ENCODE data around the gene NFATC3.
"Not testable (repeated sequence)": the region's sequence is repeated elsewhere in the genome, so short reads cannot be mapped to it uniquely, and the experiment has no call there.

NFATC3 gene

DNA sequence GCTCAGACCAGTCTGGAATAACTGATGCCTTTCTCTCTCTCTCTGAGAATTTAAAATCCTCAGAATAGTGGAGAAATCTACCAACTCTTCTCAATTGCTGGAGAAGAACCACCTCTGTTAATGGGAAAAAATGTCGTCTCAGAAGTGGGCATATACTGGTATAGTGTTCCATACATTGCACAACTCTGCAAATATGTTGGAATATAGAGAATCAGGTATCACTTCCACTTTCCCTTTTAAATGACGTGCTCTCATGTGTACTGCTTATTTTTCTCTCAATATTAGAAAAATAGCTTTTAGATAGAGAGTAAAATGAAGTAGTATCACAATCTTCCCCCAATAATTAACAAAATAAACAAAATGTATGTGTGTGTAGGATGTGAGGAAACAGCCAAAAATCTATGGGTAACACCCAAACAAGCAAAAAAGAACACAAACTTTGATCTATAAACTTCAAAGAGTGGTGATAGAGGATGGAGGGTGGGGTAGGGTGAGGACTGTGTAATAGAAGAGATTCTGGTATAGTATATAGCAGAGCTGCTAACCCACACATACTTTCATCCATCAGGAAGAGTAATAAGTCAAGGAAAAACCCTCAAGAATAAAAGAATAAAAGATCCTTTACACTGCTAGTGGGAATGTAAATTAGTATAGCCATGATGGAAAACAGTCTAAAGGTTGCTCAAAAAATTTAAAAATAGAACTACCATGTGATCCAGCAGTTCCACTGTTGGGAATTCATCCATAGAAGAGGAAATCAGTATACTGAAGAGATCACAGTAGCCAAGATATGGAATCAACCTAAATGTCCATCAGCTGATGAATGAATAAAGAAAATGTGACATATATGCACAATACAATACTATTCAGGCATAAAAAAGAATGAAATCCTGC is 46.9 kb downstream of the NFATC3 start:
- ATAC-seq (replicated peaks) (peak in 1 of 2 donors; percentile 43), DNase-seq (no peak)
- H3K36me3 Mint-ChIP-seq: peaks cover 31 to 32% of the 10 kb centered on the region in 2 donors
- H3K27ac Mint-ChIP-seq: peak overlapping the region; percentile 26
- H3K9me3 Mint-ChIP-seq: no peaks in the 10 kb centered on the region
- no peaks in the 10 kb centered on the region for H3K27me3 Mint-ChIP-seq
- peaks cover 34 to 58% of the 10 kb centered on the region in 2 donors for H3K4me1 Mint-ChIP-seq
- no peak overlapping the region for H3K4me3 Mint-ChIP-seq

- H3K9me3 Mint-ChIP-seq: not testable (repeated sequence)
- peaks cover 31 to 35% of the 10 kb centered on the region in 2 donors for H3K36me3 Mint-ChIP-seq
These were observed 47.8 kb downstream of the NFATC3 start for GRCh38 chr16:68133000-68133399.

GRCh38 chr16:68134644-68135043 is 49.5 kb downstream of the NFATC3 start:
- no peaks in the 10 kb centered on the region for H3K9me3 Mint-ChIP-seq
- H3K27me3 Mint-ChIP-seq: no peaks in the 10 kb centered on the region
- peak overlapping the region; percentile 65 for H3K27ac Mint-ChIP-seq

More at GRCh38 chr16:68133000-68133399, 47.8 kb downstream of the NFATC3 start:
- not testable (repeated sequence) for H3K27ac Mint-ChIP-seq; H3K27me3 Mint-ChIP-seq; H3K4me3 Mint-ChIP-seq; ATAC-seq (replicated peaks); DNase-seq
- H3K4me1 Mint-ChIP-seq: peaks cover 29 to 49% of the 10 kb centered on the region in 2 donors

GRCh38 chr16:68136515-68136914 is 51.3 kb downstream of the NFATC3 start:
- peaks cover 29 to 34% of the 10 kb centered on the region in 2 donors for H3K36me3 Mint-ChIP-seq
- H3K9me3 Mint-ChIP-seq: no peaks in the 10 kb centered on the region
- no peak overlapping the region for H3K4me3 Mint-ChIP-seq
- H3K4me1 Mint-ChIP-seq: peaks cover 22 to 43% of the 10 kb centered on the region in 2 donors
- DNase-seq: no peak
- H3K27ac Mint-ChIP-seq: no peak overlapping the region
- H3K27me3 Mint-ChIP-seq: no peaks in the 10 kb centered on the region
- ATAC-seq (replicated peaks): no peak

More at GRCh38 chr16:68134644-68135043, 49.5 kb downstream of the NFATC3 start:
- peaks cover 28 to 53% of the 10 kb centered on the region in 2 donors for H3K4me1 Mint-ChIP-seq
- H3K4me3 Mint-ChIP-seq: no peak overlapping the region
- peaks cover 35 to 37% of the 10 kb centered on the region in 2 donors for H3K36me3 Mint-ChIP-seq
- ATAC-seq (replicated peaks) (no peak), DNase-seq (no peak)

DNA sequence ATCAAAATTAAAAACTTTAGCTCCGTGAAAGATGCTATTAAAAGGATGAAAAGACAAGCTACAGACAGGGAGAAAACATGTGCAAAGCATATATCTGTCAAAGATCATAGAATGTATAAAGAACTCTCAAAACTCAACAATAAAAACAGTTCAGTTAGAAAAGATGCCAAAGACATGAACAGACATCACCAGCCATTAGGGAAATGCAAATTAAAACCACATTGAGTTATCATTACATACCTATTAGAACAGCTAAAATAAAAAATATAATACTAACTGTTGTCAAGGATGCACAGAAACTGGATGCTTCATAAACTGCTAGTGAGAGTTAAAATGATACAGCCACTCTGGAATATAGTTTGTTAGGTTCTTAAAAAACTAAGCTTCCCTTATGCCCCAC is 58.8 kb downstream of the NFATC3 start:
- H3K36me3 Mint-ChIP-seq: peaks cover 25 to 36% of the 10 kb centered on the region in 2 donors
- H3K27ac Mint-ChIP-seq: no peak overlapping the region
- DNase-seq (no peak), ATAC-seq (replicated peaks) (no peak)
- H3K27me3 Mint-ChIP-seq: no peaks in the 10 kb centered on the region
- H3K9me3 Mint-ChIP-seq: no peaks in the 10 kb centered on the region
- no peak overlapping the region for H3K4me3 Mint-ChIP-seq
- H3K4me1 Mint-ChIP-seq: peaks cover 28 to 49% of the 10 kb centered on the region in 2 donors

GRCh38 chr16:68146585-68146984 is 61.4 kb downstream of the NFATC3 start:
- Mint-ChIP-seq H3K4me1 (peaks cover 18 to 45% of the 10 kb centered on the region in 2 donors), H3K27ac (no peak overlapping the region), H3K9me3 (no peaks in the 10 kb centered on the region), H3K27me3 (no peaks in the 10 kb centered on the region), H3K4me3 (no peak overlapping the region), H3K36me3 (peaks cover 16 to 18% of the 10 kb centered on the region in 2 donors)
- peak; percentile 19 to 36 for ATAC-seq (replicated peaks)
- no peak for DNase-seq

DNA sequence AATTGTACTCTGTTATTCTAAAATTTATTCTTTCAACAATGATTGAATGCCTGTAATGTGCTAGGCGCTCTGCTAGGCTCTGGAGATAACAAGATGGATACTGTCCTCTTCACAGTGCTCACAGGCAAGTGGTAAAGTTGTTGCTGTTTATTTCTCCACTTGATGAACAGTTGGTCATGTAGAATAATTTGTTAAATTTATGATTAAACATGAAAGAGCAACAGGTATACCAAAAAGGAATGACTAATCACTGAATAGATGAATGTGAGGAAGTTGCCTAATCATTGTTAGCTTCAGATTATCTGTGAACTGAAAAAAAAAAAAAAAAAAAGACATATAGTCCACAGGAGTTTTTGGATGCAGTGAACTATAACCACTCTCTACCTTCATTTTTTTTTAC is 62.3 kb downstream of the NFATC3 start:
- H3K27ac Mint-ChIP-seq: no peak overlapping the region
- no peaks in the 10 kb centered on the region for H3K9me3 Mint-ChIP-seq
- H3K27me3 Mint-ChIP-seq: no peaks in the 10 kb centered on the region
- peaks cover 14 to 15% of the 10 kb centered on the region in 2 donors for H3K36me3 Mint-ChIP-seq
- ATAC-seq (replicated peaks) (no peak), DNase-seq (no peak)
- H3K4me1 Mint-ChIP-seq: peaks cover 15 to 37% of the 10 kb centered on the region in 2 donors
- H3K4me3 Mint-ChIP-seq: no peak overlapping the region

DNA sequence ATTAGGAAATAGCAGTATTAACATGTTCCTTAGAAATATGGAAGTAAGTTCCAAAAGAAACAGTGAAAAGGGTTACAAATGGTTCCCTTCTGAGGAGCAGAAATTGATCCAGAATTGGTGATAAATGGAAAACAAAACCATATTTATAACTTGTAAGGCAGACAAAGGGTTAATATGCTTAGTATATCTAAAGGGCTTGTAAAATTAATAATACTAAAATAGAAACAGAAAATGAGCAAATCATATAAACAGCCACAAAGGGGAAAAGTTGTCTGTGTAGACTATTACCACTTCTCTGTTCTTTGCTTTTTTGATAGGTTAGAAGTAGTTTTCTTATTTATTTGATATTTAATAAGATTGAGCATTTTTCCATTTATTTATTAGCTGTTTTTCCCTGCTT is 64.4 kb downstream of the NFATC3 start:
- Mint-ChIP-seq H3K4me3 (no peak overlapping the region), H3K27me3 (no peaks in the 10 kb centered on the region), H3K27ac (no peak overlapping the region), H3K4me1 (peaks cover 17 to 38% of the 10 kb centered on the region in 2 donors), H3K36me3 (peaks cover 15 to 18% of the 10 kb centered on the region in 2 donors), H3K9me3 (no peaks in the 10 kb centered on the region)
- ATAC-seq (replicated peaks) (peak in 1 of 2 donors; percentile 34), DNase-seq (no peak)

DNA sequence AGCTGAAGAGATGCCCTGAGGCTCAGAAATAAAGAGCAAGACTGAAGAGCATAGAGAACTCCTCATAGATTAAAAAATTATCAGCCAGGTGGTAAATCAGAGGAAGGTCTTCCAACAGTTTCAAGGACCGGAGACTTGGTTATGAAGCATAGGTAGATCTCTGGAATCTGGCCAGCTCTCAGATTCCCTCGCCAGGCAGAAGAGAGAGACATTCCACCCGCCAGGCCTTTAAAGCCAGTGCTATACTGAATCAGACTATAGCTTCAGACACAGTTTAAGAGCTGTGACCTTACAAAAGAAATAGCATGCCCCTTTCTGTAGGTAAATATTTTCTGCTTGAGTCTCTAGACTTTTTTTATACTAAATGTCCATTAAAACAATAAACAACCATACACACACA is 70.3 kb downstream of the NFATC3 start:
- peak overlapping the region; percentile 63 for H3K27ac Mint-ChIP-seq

DNA sequence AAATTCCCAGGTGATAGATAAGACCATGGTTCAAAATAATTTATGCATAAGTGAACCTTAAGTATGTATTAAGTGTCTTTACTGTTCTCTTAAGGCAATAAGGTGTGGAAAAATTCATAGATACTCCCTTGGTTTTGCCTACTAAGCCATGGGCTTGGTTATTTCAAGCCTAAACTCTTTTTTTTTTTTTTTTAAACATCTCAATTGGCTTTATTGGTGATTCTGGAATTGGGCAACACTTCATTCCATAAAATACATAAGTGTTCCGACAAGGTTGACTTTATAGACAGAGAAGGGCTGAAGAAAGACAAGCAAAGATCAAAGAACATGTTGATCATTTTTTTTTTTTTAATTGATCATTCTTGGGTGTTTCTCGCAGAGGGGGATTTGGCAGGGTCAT is 77.2 kb downstream of the NFATC3 start:
- Mint-ChIP-seq H3K4me3 (no peak overlapping the region), H3K27me3 (no peaks in the 10 kb centered on the region), H3K9me3 (no peaks in the 10 kb centered on the region), H3K4me1 (peaks cover 0 to 5% of the 10 kb centered on the region in 2 donors), H3K27ac (peak overlapping the region; percentile 63), H3K36me3 (peaks cover 24 to 26% of the 10 kb centered on the region in 2 donors)
- no peak for DNase-seq
- no peak for ATAC-seq (replicated peaks)

More for the DNA sequence above, 70.3 kb downstream of the NFATC3 start:
- Mint-ChIP-seq H3K4me1 (peaks cover 2 to 15% of the 10 kb centered on the region in 2 donors), H3K36me3 (peaks cover 16 to 39% of the 10 kb centered on the region in 2 donors), H3K9me3 (no peaks in the 10 kb centered on the region), H3K27me3 (no peaks in the 10 kb centered on the region), H3K4me3 (no peak overlapping the region)
- ATAC-seq (replicated peaks) (no peak), DNase-seq (no peak)

GRCh38 chr16:68163275-68163674 is 78.1 kb downstream of the NFATC3 start:
- H3K4me1 Mint-ChIP-seq; H3K9me3 Mint-ChIP-seq; H3K4me3 Mint-ChIP-seq; DNase-seq; ATAC-seq (replicated peaks); H3K27ac Mint-ChIP-seq; H3K27me3 Mint-ChIP-seq: not testable (repeated sequence)
- peaks cover 21 to 25% of the 10 kb centered on the region in 2 donors for H3K36me3 Mint-ChIP-seq

DNA sequence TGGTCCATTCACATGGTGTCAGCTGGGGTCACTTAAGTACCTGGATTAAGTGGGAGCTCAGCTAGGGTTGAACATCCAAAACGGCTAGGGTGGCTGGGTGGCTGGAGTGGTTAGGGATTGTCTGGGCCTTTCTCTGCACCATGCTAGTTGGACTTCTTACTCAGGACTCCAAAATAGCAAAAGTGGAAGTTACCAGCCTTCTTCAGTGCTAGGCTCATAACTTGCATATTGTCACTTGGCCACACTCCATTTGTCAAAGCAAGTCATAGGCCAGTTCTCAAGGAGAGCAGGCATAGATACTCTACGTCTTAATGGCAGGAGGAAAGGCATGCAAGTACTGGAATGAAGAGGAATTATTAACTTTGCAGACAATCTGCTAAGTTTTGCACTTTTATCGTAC is 81.1 kb downstream of the NFATC3 start:
- Mint-ChIP-seq H3K4me1 (no peaks in the 10 kb centered on the region), H3K9me3 (no peaks in the 10 kb centered on the region), H3K36me3 (peaks cover 14 to 25% of the 10 kb centered on the region in 2 donors), H3K27ac (no peak overlapping the region), H3K27me3 (no peaks in the 10 kb centered on the region), H3K4me3 (no peak overlapping the region)
- ATAC-seq (replicated peaks) (no peak), DNase-seq (no peak)

DNA sequence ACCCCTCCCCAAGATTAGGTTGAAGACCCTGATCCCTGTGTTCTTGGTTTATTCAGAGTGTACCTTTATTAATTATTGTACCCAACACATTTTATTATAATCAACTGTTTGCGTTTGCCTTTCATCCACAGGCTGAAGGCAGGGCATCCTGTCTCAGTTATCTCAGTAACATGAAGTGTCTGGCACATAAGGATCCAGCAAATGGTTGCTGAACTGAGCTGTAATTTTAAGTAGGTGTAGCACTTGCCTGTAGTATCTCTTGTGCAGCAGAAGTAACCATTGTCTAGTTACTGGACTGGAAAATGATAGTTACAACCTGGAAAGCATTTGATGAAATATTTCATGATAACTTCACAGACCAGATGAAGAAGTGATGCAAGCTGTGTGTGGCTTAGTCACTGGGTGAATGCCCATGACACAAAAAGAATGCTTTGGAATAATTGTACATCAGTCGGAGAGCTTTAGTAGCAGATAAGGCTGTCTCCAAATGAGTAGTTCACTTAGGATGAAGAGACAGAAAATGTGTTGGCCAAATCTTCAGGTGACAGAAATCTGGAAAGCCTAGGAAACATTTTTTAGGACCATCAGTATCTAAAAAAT is 94.1 kb downstream of the NFATC3 start:
- no peaks in the 10 kb centered on the region for H3K27me3 Mint-ChIP-seq
- peaks cover 2 to 3% of the 10 kb centered on the region in 2 donors for H3K9me3 Mint-ChIP-seq
- H3K27ac Mint-ChIP-seq: peak overlapping the region; percentile 43
- peaks cover 30 to 57% of the 10 kb centered on the region in 2 donors for H3K36me3 Mint-ChIP-seq
- peaks cover 2 to 9% of the 10 kb centered on the region in 2 donors for H3K4me1 Mint-ChIP-seq
- DNase-seq (no peak), ATAC-seq (replicated peaks) (no peak)
- H3K4me3 Mint-ChIP-seq: no peak overlapping the region

DNA sequence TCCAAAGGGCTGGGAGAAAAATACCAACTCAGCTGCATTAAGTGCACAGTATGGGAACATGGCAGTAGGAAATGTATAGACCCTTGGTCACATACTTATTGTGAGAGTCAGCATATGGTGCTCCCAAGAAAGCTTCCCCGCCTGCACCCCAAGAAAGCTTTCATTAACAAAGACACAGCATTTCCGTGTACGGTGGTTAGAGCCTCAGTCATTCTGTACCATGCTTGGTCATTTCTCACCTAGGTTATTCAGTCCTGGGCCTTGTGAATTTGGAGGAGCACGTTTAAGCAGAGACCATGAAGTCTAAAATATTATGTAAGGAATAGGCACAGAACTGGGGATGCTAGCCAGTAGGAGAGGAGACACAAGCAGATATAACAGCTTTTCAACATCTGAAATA is 94.7 kb downstream of the NFATC3 start:
- peaks cover 2 to 9% of the 10 kb centered on the region in 2 donors for H3K4me1 Mint-ChIP-seq
- DNase-seq (no peak), ATAC-seq (replicated peaks) (no peak)
- no peak overlapping the region for H3K4me3 Mint-ChIP-seq
- H3K27me3 Mint-ChIP-seq: no peaks in the 10 kb centered on the region
- H3K36me3 Mint-ChIP-seq: peaks cover 29 to 56% of the 10 kb centered on the region in 2 donors
- peak overlapping the region; percentile 31 for H3K27ac Mint-ChIP-seq
- peaks cover 2 to 3% of the 10 kb centered on the region in 2 donors for H3K9me3 Mint-ChIP-seq
